Activated naive CD8-positive, alpha-beta T cell treated with anti-CD3 and anti-CD28 coated beads for 36 hours (primary cell): Measurements from ENCODE around the gene GRPEL1. TPM values are rescaled to one million over a fixed set of nuclear protein-coding genes. Genes with fewer than 3 reads are reported as not detected.

Experiments used
- DNase-seq: peaks from one replicate; pipeline ENCODE4 v3.0.0; 2021
- H3K27ac Mint-ChIP-seq: one replicate; pipeline ENCODE4 v1.8.0; 2022; ENCODE audit warnings: mild to moderate bottlenecking, moderate library complexity, mixed read lengths
- H3K27me3 Mint-ChIP-seq: one replicate; pipeline ENCODE4 v1.8.0; 2022; ENCODE audit warnings: mild to moderate bottlenecking, mixed read lengths
- H3K36me3 Mint-ChIP-seq: one replicate; pipeline ENCODE4 v1.8.0; 2021; ENCODE audit warnings: mild to moderate bottlenecking, mixed read lengths
- H3K4me1 Mint-ChIP-seq: one replicate; pipeline ENCODE4 v1.8.0; 2021; ENCODE audit warnings: mixed read lengths
- H3K4me3 Mint-ChIP-seq: one replicate; pipeline ENCODE4 v1.8.0; 2022; ENCODE audit warnings: mild to moderate bottlenecking, moderate library complexity, mixed read lengths
- H3K9me3 Mint-ChIP-seq: one replicate; pipeline ENCODE4 v1.8.0; 2022; ENCODE audit warnings: mixed read lengths
- total RNA-seq, 2 experiments: library from RNA; stranded (reverse); gene quantifications; one replicate each; pipeline ENCODE4 v1.2.3, GENCODE V29; 2021

The GRPEL1 gene
- total RNA-seq, 2 experiments from 2014 or later: 96.6 to 109 TPM

DNA sequence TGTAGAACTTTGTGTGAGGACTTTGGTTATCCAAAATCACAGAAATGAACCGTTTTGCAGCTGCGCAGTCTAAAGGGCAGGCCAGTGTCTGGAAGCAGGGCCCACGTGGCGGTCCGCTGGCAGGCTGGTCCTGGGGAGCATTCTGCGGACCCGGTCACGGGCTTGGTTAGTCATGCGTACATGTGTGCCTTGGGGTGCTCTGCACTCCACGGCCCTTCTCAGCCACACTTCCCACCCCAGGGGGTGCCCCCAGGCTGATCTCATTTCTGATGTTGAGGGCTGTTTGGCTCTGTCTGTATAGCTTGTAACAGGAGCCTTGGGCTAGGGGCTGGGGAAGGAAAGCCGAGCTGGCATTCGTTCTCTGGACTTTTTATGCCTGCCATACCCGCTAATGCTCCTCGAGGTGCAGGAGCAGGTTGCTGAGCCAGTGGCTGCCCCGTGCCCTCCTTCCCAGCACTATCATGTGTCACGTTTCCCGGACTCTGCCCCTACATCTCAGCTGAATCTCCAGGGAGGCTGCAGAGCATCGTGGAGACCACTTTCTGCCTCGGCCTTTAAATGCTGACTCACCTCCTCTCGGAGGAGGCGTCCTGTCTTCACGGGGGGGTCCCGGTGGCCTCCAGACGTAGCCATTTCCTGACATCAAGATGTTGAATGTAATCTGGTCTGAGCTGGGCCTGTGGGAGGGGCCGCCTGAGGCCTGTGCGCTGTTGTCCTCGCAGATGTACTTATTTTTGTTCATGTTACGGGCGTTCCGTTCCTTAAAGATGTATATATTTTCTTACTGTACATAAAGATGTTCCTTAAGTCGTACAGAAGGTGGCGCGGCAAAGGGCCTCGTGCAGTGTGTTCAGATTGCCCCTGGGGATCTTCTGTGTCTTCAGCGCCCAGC, 36.1 kb downstream of the GRPEL1 start:
- Mint-ChIP-seq H3K4me1 (no peaks in the 10 kb centered on the region), H3K36me3 (peaks cover 14% of the 10 kb centered on the region), H3K9me3 (no peaks in the 10 kb centered on the region), H3K27ac (no peak overlapping the region), H3K4me3 (no peak overlapping the region), H3K27me3 (no peaks in the 10 kb centered on the region)
- DNase-seq: no peak

DNA sequence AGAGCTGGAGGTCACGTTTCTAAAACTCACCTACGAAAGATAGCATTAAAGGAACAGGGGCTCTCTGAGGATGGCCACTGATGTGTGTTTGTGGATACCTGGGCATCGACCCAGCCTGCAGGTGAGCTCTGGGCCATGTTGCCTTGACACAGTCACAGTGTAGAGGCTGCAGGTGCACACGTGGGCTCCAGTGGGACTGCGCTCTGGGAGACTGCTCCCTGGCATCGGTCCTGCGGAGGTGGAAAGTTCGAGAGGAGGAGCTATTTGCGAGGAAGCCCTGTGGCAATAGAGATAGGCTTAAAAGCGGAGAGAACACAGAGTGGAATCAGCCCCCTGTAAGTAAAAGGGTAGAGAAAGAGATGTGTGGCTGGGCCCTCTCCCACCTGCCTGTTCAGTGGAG, 37.0 kb downstream of the GRPEL1 start:
- no peaks in the 10 kb centered on the region for H3K9me3 Mint-ChIP-seq
- no peak overlapping the region for H3K27ac Mint-ChIP-seq
- no peak overlapping the region for H3K4me3 Mint-ChIP-seq
- peaks cover 19% of the 10 kb centered on the region for H3K36me3 Mint-ChIP-seq
- H3K27me3 Mint-ChIP-seq: no peaks in the 10 kb centered on the region
- H3K4me1 Mint-ChIP-seq: no peaks in the 10 kb centered on the region
- no peak for DNase-seq

DNA sequence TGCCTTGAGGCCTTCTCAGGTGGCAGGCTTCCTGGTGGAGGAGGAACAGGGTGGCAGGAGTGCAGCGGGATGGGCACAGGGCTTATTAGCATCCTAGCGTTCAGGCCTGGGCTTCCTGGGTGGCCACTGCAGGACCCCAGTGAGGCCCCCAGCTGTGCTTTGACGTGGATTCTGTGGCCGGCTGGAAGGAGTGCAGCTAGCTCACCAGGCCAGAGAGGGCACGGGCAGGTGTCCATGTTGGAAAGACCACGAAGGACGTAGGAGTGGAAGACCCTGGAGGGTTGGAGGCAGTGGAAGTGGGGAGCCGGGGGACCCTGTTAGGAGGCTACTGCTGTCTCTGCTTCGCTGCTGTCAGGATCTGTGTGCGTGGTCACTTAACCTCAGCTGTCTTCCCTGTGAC, 37.9 kb downstream of the GRPEL1 start:
- Mint-ChIP-seq H3K4me3 (no peak overlapping the region), H3K9me3 (no peaks in the 10 kb centered on the region), H3K27me3 (no peaks in the 10 kb centered on the region), H3K36me3 (peaks cover 19% of the 10 kb centered on the region), H3K27ac (no peak overlapping the region), H3K4me1 (no peaks in the 10 kb centered on the region)
- DNase-seq: no peak

DNA sequence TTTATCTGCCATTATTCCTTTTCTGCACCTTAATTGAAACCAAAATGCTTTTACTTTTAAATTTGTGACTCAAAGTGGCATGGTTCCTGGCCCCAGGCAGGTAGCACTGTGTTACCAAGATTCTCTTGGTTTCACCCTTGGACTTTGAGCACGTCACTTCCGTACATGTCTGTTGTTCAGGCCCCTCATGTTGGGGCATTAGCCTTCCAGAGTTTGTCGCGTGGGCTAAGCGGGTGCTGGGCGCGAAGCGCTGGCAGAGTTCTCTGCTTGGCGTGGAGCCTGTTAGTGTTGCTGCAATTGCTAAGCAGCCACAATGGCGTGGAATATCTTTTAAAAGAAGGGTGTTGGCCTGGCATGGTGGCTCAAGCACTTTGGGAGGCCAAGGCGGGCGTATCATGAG, 38.7 kb downstream of the GRPEL1 start:
- Mint-ChIP-seq H3K4me3 (no peak overlapping the region), H3K36me3 (peaks cover 20% of the 10 kb centered on the region), H3K9me3 (no peaks in the 10 kb centered on the region), H3K27me3 (no peaks in the 10 kb centered on the region), H3K4me1 (no peaks in the 10 kb centered on the region), H3K27ac (no peak overlapping the region)
- DNase-seq: no peak

DNA sequence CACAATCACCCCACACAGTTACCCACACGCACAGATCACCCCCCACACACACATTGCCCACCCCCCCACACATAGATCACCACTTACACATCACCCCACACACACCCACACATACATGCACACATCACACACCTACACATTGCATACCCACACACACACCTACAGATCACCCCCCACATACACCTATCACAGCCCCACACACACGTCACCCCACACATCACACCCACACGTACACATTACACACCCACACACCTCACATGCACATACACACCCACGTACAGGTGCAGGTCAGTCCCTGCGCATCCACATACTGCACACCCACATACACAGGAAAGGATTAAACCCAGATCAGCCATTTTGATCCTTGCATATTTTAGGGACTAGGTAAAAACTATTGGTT, 40.0 kb downstream of the GRPEL1 start:
- no peak for DNase-seq
- Mint-ChIP-seq H3K27me3 (no peaks in the 10 kb centered on the region), H3K4me1 (no peaks in the 10 kb centered on the region), H3K4me3 (no peak overlapping the region), H3K27ac (no peak overlapping the region), H3K36me3 (peaks cover 21% of the 10 kb centered on the region), H3K9me3 (no peaks in the 10 kb centered on the region)

DNA sequence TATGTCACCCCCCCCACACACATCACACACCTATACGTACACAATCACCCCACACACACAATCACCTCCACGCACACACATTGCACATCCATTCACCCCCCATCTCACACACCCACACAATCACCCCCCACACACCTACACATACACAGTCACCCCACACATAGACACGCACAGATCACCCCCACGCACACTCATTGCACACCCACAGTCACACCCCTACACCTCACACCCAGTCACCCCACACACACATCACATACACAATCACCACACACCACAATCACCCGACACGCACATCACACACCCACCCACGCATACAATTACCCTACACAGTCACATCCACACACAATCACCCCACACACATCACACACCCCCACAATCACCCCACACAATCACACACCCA, 40.6 kb downstream of the GRPEL1 start:
- Mint-ChIP-seq H3K27me3 (no peaks in the 10 kb centered on the region), H3K27ac (no peak overlapping the region), H3K4me3 (no peak overlapping the region), H3K9me3 (no peaks in the 10 kb centered on the region), H3K36me3 (peaks cover 21% of the 10 kb centered on the region), H3K4me1 (no peaks in the 10 kb centered on the region)
- DNase-seq: no peak

DNA sequence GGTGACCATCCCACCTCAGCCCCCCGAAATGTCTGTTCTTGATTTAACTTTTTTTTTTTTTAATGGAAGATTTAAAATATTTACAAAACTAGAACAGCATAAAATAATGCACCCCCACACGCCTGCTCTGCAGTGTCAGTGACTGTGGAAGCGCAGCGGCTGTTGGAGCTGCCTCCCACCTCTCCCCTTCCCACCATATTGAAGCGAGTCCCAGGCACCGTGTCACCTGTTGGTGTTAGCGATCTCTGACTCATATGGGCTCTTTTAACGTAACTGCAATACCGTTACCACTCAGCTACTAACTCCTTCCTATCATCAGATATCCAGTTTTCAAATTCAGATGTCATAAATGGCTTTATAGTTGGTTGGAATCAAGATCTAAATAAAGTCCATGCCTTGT, 41.8 kb downstream of the GRPEL1 start:
- peaks cover 25% of the 10 kb centered on the region for H3K36me3 Mint-ChIP-seq

DNA sequence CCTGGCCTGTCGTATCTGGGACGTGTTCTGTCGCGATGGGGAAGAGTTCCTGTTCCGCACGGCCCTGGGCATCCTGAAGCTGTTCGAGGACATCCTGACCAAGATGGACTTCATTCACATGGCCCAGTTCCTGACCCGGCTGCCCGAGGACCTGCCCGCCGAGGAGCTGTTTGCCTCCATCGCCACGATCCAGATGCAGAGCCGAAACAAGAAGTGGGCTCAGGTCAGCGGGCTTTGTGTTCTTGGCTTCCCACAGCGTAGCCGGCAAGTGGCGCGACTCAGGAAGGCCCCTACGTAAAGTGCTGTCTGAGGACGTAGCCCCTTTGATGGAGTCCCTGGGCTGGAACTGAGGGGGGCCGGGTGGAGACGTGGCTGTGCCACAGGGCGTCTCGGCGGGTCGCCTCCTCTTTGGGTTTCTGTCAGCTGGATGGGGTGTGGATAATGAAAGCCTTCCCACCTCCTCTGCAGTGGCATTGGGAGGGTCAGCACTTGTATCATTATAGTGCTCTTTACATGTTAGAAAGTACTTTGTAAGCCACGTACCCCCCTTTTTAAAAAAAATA, 42.7 kb downstream of the GRPEL1 start:
- H3K4me3 Mint-ChIP-seq: no peak overlapping the region
- H3K9me3 Mint-ChIP-seq: no peaks in the 10 kb centered on the region
- H3K36me3 Mint-ChIP-seq: peaks cover 25% of the 10 kb centered on the region
- DNase-seq: no peak
- no peak overlapping the region for H3K27ac Mint-ChIP-seq
- no peaks in the 10 kb centered on the region for H3K27me3 Mint-ChIP-seq
- no peaks in the 10 kb centered on the region for H3K4me1 Mint-ChIP-seq

More for the DNA sequence above, 41.8 kb downstream of the GRPEL1 start:
- Mint-ChIP-seq H3K4me1 (no peaks in the 10 kb centered on the region), H3K9me3 (no peaks in the 10 kb centered on the region), H3K27me3 (no peaks in the 10 kb centered on the region), H3K4me3 (no peak overlapping the region), H3K27ac (no peak overlapping the region)
- DNase-seq: no peak

DNA sequence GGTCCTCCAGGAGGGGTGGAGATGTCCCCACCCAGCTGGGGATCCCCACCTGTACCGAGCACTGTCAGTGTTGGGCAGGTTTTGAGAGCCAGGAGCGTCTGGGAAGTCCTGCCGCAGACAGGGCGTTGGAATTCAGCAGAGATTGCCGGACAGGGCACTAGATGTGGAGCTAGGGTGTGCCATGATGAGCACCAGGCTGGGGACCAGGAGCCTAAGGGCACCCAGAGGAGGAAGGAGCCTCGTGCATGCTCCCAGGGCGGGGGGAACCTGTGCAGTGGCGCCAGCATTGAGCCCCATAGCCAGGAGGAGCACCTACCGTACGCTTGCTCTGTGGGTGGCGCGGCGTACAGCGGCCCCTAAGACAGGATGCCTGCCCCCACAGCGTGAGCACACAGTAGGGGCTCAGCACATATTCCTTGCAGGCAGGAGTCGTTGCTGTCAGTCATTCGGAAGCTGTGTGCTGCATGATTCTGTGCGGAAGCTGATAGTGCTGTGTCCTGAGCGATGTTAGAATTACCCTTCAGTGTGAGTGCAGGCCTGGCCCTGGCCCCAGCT, 43.5 kb downstream of the GRPEL1 start:
- H3K9me3 Mint-ChIP-seq: no peaks in the 10 kb centered on the region
- peaks cover 25% of the 10 kb centered on the region for H3K36me3 Mint-ChIP-seq
- no peaks in the 10 kb centered on the region for H3K4me1 Mint-ChIP-seq
- no peak overlapping the region for H3K4me3 Mint-ChIP-seq
- H3K27ac Mint-ChIP-seq: no peak overlapping the region
- no peaks in the 10 kb centered on the region for H3K27me3 Mint-ChIP-seq
- DNase-seq: no peak

DNA sequence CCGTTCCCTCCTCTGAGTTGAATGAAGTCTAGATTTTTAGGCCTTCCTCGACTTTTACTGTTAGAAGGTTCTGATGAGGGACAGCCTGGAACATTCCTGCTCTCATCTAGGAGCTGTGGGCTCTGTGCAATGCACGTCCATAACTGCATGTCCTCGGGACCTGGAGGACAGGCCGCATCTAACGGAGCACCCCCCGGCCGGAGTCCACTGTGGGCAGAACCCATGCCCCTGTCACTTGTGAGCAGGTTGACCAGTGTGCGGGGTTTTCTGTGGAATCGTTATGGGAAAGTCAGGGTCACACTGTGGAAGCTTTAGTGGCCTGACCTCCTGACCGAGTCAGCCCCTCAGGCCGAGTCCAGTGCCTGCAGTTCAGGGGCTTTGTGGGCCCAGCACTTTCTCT, 44.0 kb downstream of the GRPEL1 start:
- H3K27ac Mint-ChIP-seq: no peak overlapping the region

DNA sequence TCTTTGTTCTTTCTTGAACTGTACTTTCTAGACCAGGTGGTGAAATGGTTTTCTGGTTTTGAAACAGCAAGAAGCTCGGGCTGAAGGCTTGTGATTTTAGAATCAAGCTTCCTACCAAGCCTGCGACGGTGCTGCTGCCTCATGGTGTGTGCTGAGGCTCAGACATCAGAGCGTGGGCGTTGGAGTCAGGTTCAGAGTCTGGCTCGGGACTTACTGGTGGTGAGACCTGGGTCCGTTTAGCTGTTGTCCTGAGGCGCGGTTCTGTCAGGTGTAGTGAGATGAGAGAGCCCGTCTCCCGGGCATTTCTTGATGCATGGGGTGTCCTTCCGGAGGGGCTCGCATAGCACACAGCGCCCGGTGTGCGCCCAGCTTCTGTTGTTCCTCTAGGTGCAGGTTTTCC, 44.4 kb downstream of the GRPEL1 start:
- DNase-seq: no peak
- no peak overlapping the region for H3K4me3 Mint-ChIP-seq
- no peaks in the 10 kb centered on the region for H3K4me1 Mint-ChIP-seq
- no peak overlapping the region for H3K27ac Mint-ChIP-seq
- H3K27me3 Mint-ChIP-seq: no peaks in the 10 kb centered on the region
- H3K9me3 Mint-ChIP-seq: no peaks in the 10 kb centered on the region
- H3K36me3 Mint-ChIP-seq: peaks cover 25% of the 10 kb centered on the region

More for the DNA sequence above, 44.0 kb downstream of the GRPEL1 start:
- H3K9me3 Mint-ChIP-seq: no peaks in the 10 kb centered on the region
- no peaks in the 10 kb centered on the region for H3K27me3 Mint-ChIP-seq
- DNase-seq: no peak
- peaks cover 25% of the 10 kb centered on the region for H3K36me3 Mint-ChIP-seq
- H3K4me1 Mint-ChIP-seq: no peaks in the 10 kb centered on the region
- no peak overlapping the region for H3K4me3 Mint-ChIP-seq

DNA sequence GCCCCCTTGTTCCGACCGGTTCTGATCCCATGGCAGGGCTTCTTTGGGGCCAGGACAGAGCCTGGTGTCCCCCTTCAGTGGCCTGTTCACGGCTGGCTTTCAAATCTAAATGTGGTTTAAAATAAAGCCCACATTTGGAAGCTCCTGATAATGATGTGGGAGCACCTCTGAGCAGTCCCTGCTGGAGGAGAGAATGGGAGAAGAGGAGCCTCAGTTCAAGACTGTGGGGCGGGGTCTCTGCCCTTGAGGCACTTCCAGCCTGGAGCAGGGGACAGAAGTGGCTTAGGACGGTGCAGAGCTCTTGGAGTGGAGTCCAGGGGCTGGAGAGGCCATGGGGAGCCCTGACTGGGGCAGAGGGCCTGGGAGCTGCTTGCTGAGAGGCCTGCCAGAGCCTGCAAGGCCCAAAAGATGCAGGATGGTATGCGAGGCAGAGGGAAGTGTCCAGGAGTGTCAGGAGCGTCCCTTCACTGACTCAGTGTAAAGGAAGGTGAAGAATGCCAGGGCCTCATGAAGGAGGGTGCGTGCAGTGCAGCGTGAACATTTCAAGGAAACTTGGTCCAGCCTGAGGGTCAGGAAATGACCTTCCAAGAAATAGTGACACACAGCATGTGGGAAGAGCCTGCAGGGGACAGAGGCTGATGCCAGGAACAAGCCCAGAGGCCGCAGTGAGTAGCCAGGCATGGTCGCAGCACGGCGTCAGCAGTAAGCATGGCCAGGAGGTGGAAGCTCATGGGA, 45.8 kb downstream of the GRPEL1 start:
- Mint-ChIP-seq H3K36me3 (peaks cover 15% of the 10 kb centered on the region), H3K27ac (no peak overlapping the region)

DNA sequence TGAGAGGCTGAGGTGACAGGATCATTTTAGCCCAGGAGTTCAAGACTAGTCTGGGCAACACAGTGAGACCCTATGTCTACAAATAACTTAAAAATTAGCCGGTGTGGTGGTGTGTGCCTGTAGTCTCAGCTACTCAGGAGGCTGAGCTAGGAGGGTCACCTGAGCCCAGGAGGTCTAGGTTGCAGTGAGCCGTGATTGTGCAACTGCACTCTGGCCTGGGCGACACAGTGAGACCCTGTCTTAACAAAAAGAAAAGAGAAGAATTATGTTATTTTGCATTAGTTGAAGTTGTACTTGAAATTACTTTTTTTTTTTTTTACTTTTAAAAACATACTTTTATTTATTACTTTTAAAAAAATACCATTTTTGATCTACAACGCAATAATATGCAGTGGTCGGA, 46.5 kb downstream of the GRPEL1 start:
- Mint-ChIP-seq H3K27me3 (no peaks in the 10 kb centered on the region), H3K4me3 (no peak overlapping the region), H3K4me1 (no peaks in the 10 kb centered on the region), H3K36me3 (peaks cover 9% of the 10 kb centered on the region), H3K9me3 (no peaks in the 10 kb centered on the region), H3K27ac (no peak overlapping the region)
- no peak for DNase-seq

More for the DNA sequence above, 45.8 kb downstream of the GRPEL1 start:
- Mint-ChIP-seq H3K4me1 (no peaks in the 10 kb centered on the region), H3K27me3 (no peaks in the 10 kb centered on the region), H3K9me3 (no peaks in the 10 kb centered on the region), H3K4me3 (no peak overlapping the region)
- no peak for DNase-seq

DNA sequence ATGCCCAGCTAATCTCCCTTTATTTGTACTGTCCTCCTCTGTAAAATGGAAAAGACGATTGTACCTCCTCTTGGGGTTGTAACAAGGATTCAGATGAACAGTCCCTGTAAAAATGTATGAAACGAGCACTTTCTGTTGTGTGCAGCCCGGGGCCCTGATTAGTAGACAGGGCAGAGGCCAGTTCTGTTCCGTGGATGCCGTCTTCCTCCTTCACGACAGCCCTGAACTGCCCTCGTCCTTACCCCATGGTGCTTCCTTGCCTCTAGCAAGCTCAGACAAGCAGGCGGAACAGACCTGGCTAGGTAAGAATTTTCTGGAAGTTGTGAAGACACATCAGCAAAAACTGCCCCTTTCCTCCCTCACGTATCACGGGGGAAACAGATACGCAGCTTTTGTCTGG, 47.0 kb downstream of the GRPEL1 start:
- Mint-ChIP-seq H3K27ac (peak overlapping the region; percentile 56), H3K36me3 (peaks cover 9% of the 10 kb centered on the region), H3K27me3 (no peaks in the 10 kb centered on the region), H3K9me3 (no peaks in the 10 kb centered on the region), H3K4me1 (no peaks in the 10 kb centered on the region), H3K4me3 (no peak overlapping the region)
- DNase-seq: no peak

DNA sequence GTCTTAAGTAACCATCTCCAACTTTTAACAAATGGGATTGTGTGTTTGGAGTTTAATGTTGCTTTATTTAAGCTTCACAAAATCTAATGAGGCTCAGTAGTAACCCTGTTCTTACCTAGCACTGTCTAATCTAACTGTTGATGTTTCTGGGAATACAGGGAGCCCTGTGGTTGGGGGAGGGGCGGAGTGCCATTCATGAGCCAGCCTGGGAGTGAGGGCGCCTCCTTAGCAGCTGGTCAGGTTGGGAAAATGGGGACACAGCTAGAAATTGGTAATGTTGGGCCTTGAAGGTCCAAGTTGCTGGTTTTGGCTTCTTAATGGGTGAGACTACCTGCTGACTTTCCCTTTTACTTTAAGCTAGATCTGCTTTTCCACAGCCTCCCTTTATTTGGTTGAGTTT, 47.6 kb downstream of the GRPEL1 start:
- no peaks in the 10 kb centered on the region for H3K4me1 Mint-ChIP-seq
- peaks cover 9% of the 10 kb centered on the region for H3K36me3 Mint-ChIP-seq
- H3K9me3 Mint-ChIP-seq: no peaks in the 10 kb centered on the region
- H3K27me3 Mint-ChIP-seq: no peaks in the 10 kb centered on the region
- peak overlapping the region; percentile 56 for H3K27ac Mint-ChIP-seq
- no peak overlapping the region for H3K4me3 Mint-ChIP-seq
- no peak for DNase-seq
